SK-N-SH treated with all-trans-retinoic acid at 6 μM for 48 hours (cell line): ENCODE data around the gene EMILIN2.

Experiments
- ARNTL ChIP-seq: fragments of 450-650 bp; formaldehyde crosslinking; IDR thresholded peaks from 2 replicates; pipeline ENCODE4 v1.5.0; 2020; ENCODE audit warnings: low read depth, mild to moderate bottlenecking, moderate library complexity, borderline replicate concordance
- CREB5 ChIP-seq: fragments of 250-450 bp; sonication (Bioruptor Pico); IDR thresholded peaks from 2 replicates; pipeline ENCODE4 v1.5.1; 2020; ENCODE audit warnings: low read depth, mild to moderate bottlenecking, moderate library complexity
- CSRNP3 ChIP-seq: fragments of 250-450 bp; sonication (Bioruptor Pico); IDR thresholded peaks from 2 replicates; pipeline ENCODE4 v1.5.1; 2021; ENCODE audit warnings: mild to moderate bottlenecking, moderate library complexity
- PATZ1 ChIP-seq: fragments of 250-450 bp; sonication (Bioruptor Pico); IDR thresholded peaks from 2 replicates; pipeline ENCODE4 v1.8.0; 2020; ENCODE audit warnings: mild to moderate bottlenecking, moderate library complexity, borderline replicate concordance
- POU6F1 ChIP-seq: fragments of 250-450 bp; sonication (Bioruptor Pico); IDR thresholded peaks from 2 replicates; pipeline ENCODE4 v1.8.0; 2021; ENCODE audit warnings: low read depth, mild to moderate bottlenecking, moderate library complexity, borderline replicate concordance
- PPARA ChIP-seq: fragments of 250-450 bp; sonication (Bioruptor Pico); IDR thresholded peaks from 2 replicates; pipeline ENCODE4 v1.5.0; 2020; ENCODE audit warnings: mild to moderate bottlenecking, borderline replicate concordance
- RARB ChIP-seq: fragments of 250-450 bp; sonication (Bioruptor Pico); IDR thresholded peaks from 2 replicates; pipeline ENCODE4 v1.8.0; 2021; ENCODE audit warnings: mild to moderate bottlenecking, moderate library complexity
- TOX ChIP-seq: fragments of 250-450 bp; sonication (Bioruptor Pico); IDR thresholded peaks from 2 replicates; pipeline ENCODE4 v1.8.0; 2021; ENCODE audit warnings: mild to moderate bottlenecking, moderate library complexity, borderline replicate concordance
- ZFP3 ChIP-seq: fragments of 250-450 bp; sonication (Bioruptor Pico); IDR thresholded peaks from 2 replicates; pipeline ENCODE4 v1.5.0; 2020; ENCODE audit warnings: mild to moderate bottlenecking, moderate library complexity
- ZFP30 ChIP-seq: fragments of 450-650 bp; formaldehyde crosslinking; IDR thresholded peaks from 2 replicates; pipeline ENCODE4 v1.5.0; 2022; ENCODE audit warnings: mild to moderate bottlenecking, moderate library complexity
- ZNF565 ChIP-seq: fragments of 450-650 bp; formaldehyde crosslinking; conservative IDR thresholded peaks from 2 replicates; pipeline ENCODE4 v1.5.0; 2020; ENCODE audit warnings: low read depth, mild to moderate bottlenecking, moderate library complexity

- TF ChIP-seq RARB (no peak), ZFP30 (CRISPR knock-in tag) (no peak), PPARA (CRISPR knock-in tag) (no peak), PATZ1 (CRISPR knock-in tag) (no peak), POU6F1 (no peak), TOX (no peak), ZFP3 (CRISPR knock-in tag) (no peak), CSRNP3 (CRISPR knock-in tag) (no peak), ZNF565 (CRISPR knock-in tag) (no peak), ARNTL (CRISPR knock-in tag) (no peak), CREB5 (CRISPR knock-in tag) (no peak)
These were observed 64.7 kb downstream of the EMILIN2 start for GRCh38 chr18:2911533-2911932.
